ENCODE results near the gene TMED6. TPM values are rescaled to one million over a fixed set of nuclear protein-coding genes. Genes with fewer than 3 reads are reported as not detected.

TMED6 gene
- total RNA-seq, 1 experiment from 2014 or later = 0.59 TPM

DNA sequence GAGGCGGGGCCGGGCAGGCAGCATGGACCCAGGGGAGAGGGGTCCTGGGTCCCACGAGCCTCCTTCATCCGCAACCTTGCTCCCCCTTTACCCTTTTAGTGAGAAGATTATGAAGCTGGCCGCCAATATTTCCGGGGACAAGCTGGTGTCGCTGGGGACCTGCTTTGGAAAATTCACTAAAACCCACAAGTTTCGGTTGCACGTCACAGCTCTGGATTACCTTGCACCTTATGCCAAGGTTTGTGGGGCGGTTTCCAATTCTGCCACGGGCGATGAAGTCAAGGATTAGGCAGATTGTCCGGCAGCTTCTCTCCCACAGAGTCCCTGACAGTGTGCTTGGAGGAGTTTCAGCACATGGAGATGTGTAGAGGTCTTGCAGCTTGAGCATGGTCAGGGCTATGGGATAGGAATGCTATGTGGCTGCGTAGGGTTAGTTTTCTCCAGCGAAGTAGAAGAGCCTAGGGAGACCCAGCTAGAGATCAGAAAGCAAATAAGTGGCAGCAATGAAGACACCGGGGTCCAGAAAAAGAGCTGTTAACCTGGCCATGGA is 11.4 kb downstream of the TMED6 start:
- Histone ChIP-seq H3K9me2 (ENCODE audit: insufficient read depth) (no peaks in the 10 kb centered on the region), H2AFZ (peak overlapping the region; percentile 84), H3K9me3 (ENCODE audit: insufficient read depth, low read depth) (no peaks in the 10 kb centered on the region), H4K20me1 (ENCODE audit: insufficient read depth) (0 out of 2 replicates have a peak, but pooled peaks cover 4% of the 10 kb centered on the region), H3K4me1 (replicated peaks; ENCODE audit: insufficient read depth) (peaks cover 16% of the 10 kb centered on the region), H3K79me2 (ENCODE audit: low read depth) (peaks cover 48% of the 10 kb centered on the region), H3K27ac (peak overlapping the region; percentile 73), H3K36me3 (ENCODE audit: low read depth) (peaks cover 26% of the 10 kb centered on the region), H3K4me2 (peak overlapping the region; percentile 86), H3K4me3 (peak overlapping the region; percentile 88), H3K27me3 (ENCODE audit: insufficient read depth, low read depth) (no peaks in the 10 kb centered on the region), H3F3A (ENCODE audit: insufficient read depth, low read depth) (peaks cover 48% of the 10 kb centered on the region)
- intact Hi-C loops (cut with micrococcal nuclease; ENCODE audit: unreplicated experiment) = no loop called here
- no peak for TF ChIP-seq EZH2 (IDR thresholded peaks at IDR 0.05; ENCODE audit: low read depth)
- TF ChIP-seq, protein P1, sequence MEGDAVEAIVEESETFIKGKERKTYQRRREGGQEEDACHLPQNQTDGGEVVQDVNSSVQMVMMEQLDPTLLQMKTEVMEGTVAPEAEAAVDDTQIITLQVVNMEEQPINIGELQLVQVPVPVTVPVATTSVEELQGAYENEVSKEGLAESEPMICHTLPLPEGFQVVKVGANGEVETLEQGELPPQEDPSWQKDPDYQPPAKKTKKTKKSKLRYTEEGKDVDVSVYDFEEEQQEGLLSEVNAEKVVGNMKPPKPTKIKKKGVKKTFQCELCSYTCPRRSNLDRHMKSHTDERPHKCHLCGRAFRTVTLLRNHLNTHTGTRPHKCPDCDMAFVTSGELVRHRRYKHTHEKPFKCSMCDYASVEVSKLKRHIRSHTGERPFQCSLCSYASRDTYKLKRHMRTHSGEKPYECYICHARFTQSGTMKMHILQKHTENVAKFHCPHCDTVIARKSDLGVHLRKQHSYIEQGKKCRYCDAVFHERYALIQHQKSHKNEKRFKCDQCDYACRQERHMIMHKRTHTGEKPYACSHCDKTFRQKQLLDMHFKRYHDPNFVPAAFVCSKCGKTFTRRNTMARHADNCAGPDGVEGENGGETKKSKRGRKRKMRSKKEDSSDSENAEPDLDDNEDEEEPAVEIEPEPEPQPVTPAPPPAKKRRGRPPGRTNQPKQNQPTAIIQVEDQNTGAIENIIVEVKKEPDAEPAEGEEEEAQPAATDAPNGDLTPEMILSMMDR (conservative IDR thresholded peaks at IDR 0.05) = no peak
- ChIA-PET POLR2A (ENCODE audit: unreplicated experiment) (interaction anchor here (0.7 kb wide), 1 partner anchor 283 kb away, joined by 4 read pairs; no protein-coding TSS in a partner anchor), CTCF (no interaction called here)
- DNase-seq = no peak
- BruUV-seq (replicated peaks) = TSS peak; percentile 53

- no peaks in the 10 kb centered on the region for H3K9me2 ChIP-seq (ENCODE audit: insufficient read depth)
- peaks cover 31% of the 10 kb centered on the region for H3K36me3 ChIP-seq (ENCODE audit: low read depth)
- peaks cover 16% of the 10 kb centered on the region for H3K4me1 ChIP-seq (replicated peaks; ENCODE audit: insufficient read depth)
- DNase-seq = peak; percentile 94 to 97
- peak within 1 kb of the TSS; percentile 88 for H3K4me3 ChIP-seq
- ChIA-PET CTCF (no interaction called here), POLR2A (ENCODE audit: unreplicated experiment) (interaction anchor here (0.7 kb wide), 1 partner anchor 282 kb away, joined by 4 read pairs; no protein-coding TSS in a partner anchor)
- peak within 1 kb of the TSS; percentile 89 for H2AFZ ChIP-seq
- no peaks in the 10 kb centered on the region for H3K27me3 ChIP-seq (ENCODE audit: insufficient read depth, low read depth)
- H3K4me2 ChIP-seq = peak within 1 kb of the TSS; percentile 88
- peaks cover 48% of the 10 kb centered on the region for H3K79me2 ChIP-seq (ENCODE audit: low read depth)
- 0 out of 2 replicates have a peak, but pooled peaks cover 4% of the 10 kb centered on the region for H4K20me1 ChIP-seq (ENCODE audit: insufficient read depth)
- intact Hi-C loops (cut with micrococcal nuclease; ENCODE audit: unreplicated experiment) = loop anchor here (1.0 to 10.0 kb wide), 2 partner anchors 9 to 425 kb away; partner anchors contain the start of genes PDF and WWP2
- no TSS peak for BruUV-seq (replicated peaks)
- H3K27ac ChIP-seq = peak within 1 kb of the TSS; percentile 73
- peaks cover 46% of the 10 kb centered on the region for H3F3A ChIP-seq (ENCODE audit: insufficient read depth, low read depth)
- no peaks in the 10 kb centered on the region for H3K9me3 ChIP-seq (ENCODE audit: insufficient read depth, low read depth)
- TF ChIP-seq, protein P1 (conservative IDR thresholded peaks at IDR 0.05) = peak; percentile 84
- TF ChIP-seq EZH2 (IDR thresholded peaks at IDR 0.05; ENCODE audit: low read depth) = no peak
Measured at GRCh38 chr16:69339289-69340094, 12.1 kb downstream of the TMED6 start, which contains the start of the genes COG8 and NIP7. Gene COG8 (minus strand): TSS chr16:69339564. CDS start chr16:69339552, 12 bp downstream. Gene NIP7 (plus strand): TSS chr16:69339772. CDS start chr16:69339830, 58 bp downstream.

DNA sequence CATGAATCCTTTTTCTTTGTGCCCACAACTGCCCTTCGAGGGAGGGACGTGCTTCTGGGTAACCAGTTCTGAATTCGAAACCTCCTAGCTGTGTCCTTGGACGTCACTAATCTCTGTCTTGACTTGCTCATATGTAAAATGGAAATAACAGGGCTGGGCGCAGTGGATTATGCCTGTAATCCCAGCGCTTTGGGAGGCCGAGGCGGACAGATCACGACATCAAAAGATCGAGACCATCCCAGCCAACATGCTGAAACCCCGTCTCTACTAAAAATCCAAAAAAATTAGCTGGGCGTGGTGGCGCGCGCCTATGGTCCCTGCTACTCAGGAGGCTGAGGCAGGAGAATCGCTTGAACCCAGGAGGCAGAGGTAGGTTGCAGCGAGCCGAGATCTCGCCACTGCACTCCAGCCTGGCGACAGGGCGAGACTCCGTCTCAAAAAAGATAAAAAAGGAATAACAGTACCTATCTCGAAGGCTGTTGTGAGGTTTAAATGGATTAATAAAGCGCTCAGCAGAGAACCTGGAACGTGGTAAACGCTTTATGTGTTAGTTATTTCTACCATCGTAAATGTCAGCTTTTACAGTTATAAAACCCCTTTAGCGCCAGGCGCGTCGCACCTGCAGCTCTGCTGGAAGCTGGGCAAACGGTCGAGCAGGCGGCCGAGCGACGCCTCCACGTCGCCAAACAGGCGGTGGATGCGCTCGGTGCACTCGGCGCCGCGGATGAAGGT is 12.9 kb downstream of the TMED6 start:
- Histone ChIP-seq H3K4me3 (peak overlapping the region; percentile 88), H3K36me3 (ENCODE audit: low read depth) (peaks cover 38% of the 10 kb centered on the region), H4K20me1 (ENCODE audit: insufficient read depth) (0 out of 2 replicates have a peak, but pooled peaks cover 4% of the 10 kb centered on the region), H3K4me1 (replicated peaks; ENCODE audit: insufficient read depth) (peaks cover 16% of the 10 kb centered on the region), H3K27me3 (ENCODE audit: insufficient read depth, low read depth) (no peaks in the 10 kb centered on the region), H3K27ac (peak overlapping the region; percentile 73), H2AFZ (peak overlapping the region; percentile 89), H3K4me2 (peak overlapping the region; percentile 88), H3F3A (ENCODE audit: insufficient read depth, low read depth) (peaks cover 38% of the 10 kb centered on the region), H3K79me2 (ENCODE audit: low read depth) (peaks cover 48% of the 10 kb centered on the region), H3K9me3 (ENCODE audit: insufficient read depth, low read depth) (no peaks in the 10 kb centered on the region), H3K9me2 (ENCODE audit: insufficient read depth) (no peaks in the 10 kb centered on the region)
- ChIA-PET POLR2A (ENCODE audit: unreplicated experiment) (interaction anchor here (0.6 to 0.7 kb wide), 2 partner anchors 9 to 191 kb away, joined by 4 read pairs; no protein-coding TSS in a partner anchor), CTCF (interaction anchor here (0.7 kb wide), 1 partner anchor 19 kb away, joined by 3 read pairs; no protein-coding TSS in a partner anchor)
- no peak for DNase-seq
- intact Hi-C loops (cut with micrococcal nuclease; ENCODE audit: unreplicated experiment) = loop anchor here (1.0 to 10.0 kb wide), 2 partner anchors 8 to 426 kb away; partner anchors contain the start of genes PDF and WWP2
- no peak for TF ChIP-seq EZH2 (IDR thresholded peaks at IDR 0.05; ENCODE audit: low read depth)
- TF ChIP-seq, protein P1 (conservative IDR thresholded peaks at IDR 0.05) = no peak
- TSS peak; percentile 67 for BruUV-seq (replicated peaks)

All from PC-9 (cell line).